Naive thymus-derived CD4-positive, alpha-beta T cell (primary cell): ENCODE results near the gene HSPA4. TPM values are rescaled to one million over a fixed set of nuclear protein-coding genes. Genes with fewer than 3 reads are reported as not detected.

Experiments used
- ATAC-seq: fragments of 150-1000 bp; cut with Tn5 transposase; 2 replicates; pipeline ENCODE4 v1.10.0; 2021; ENCODE audit warnings: mild to moderate bottlenecking, moderate library complexity
- CTCF ChIA-PET: fragments of 350-600 bp; sonication (Branson Sonifier 250); formaldehyde crosslinking; loops from one replicate; lab custom pipeline; 2021; ENCODE audit warnings: antibody characterized with exemption; lab: Charles Lee
- POLR2A ChIA-PET: fragments of 350-600 bp; sonication (Branson Sonifier 250); formaldehyde crosslinking; loops from one replicate; lab custom pipeline; 2021; ENCODE audit warnings: antibody characterized with exemption, inconsistent platforms; lab: Charles Lee
- DNase-seq, 9 donors: peaks; one replicate each; pipeline versions ENCODE4 v3.0.0 to v3.0.0-alpha.2; 2020 to 2022; ENCODE audit warnings: mixed read lengths in 1 of 9
- H3K27ac ChIP-seq: one replicate; pipeline ENCODE4 v1.7.0; 2013; ENCODE audit warnings: mild to moderate bottlenecking, low read depth, low read length, moderate library complexity
- H3K27me3 ChIP-seq, 2 donors: one replicate each; pipeline ENCODE4 v1.7.0; 2013; ENCODE audit warnings: low read length in 2 of 2, mild to moderate bottlenecking in 2 of 2, moderate library complexity in 2 of 2; ENCODE audit not compliant: control insufficient read depth in 2 of 2, insufficient read depth in 2 of 2
- H3K36me3 ChIP-seq, 3 experiments: 1 replicate in 2 of 3; 2 replicates in 1 of 3; pipeline ENCODE4 v1.7.0; 2013; ENCODE audit warnings: low read length in 3 of 3, mild to moderate bottlenecking in 3 of 3, moderate library complexity in 1 of 3; ENCODE audit not compliant: insufficient read depth in 3 of 3, control insufficient read depth in 2 of 3
- H3K4me1 ChIP-seq, 2 donors: one replicate each; pipeline ENCODE4 v1.7.0; 2013; ENCODE audit warnings: low read length in 2 of 2, mild to moderate bottlenecking in 2 of 2, moderate library complexity in 1 of 2; ENCODE audit not compliant: control insufficient read depth in 2 of 2, insufficient read depth in 2 of 2
- H3K4me3 ChIP-seq: 2 replicates; pipeline ENCODE4 v1.7.0; 2013; ENCODE audit warnings: mild to moderate bottlenecking, low read length
- H3K9me3 ChIP-seq, 3 experiments: 1 replicate in 2 of 3; 2 replicates in 1 of 3; pipeline ENCODE4 v1.7.0; 2013; ENCODE audit warnings: low read length in 3 of 3; ENCODE audit not compliant: control insufficient read depth in 2 of 3
- H3K27ac Mint-ChIP-seq, 9 donors: one replicate each; pipeline ENCODE4 v1.8.0; 2020 to 2022; ENCODE audit warnings: mixed read lengths in 9 of 9, mild to moderate bottlenecking in 8 of 9, moderate library complexity in 5 of 9, inconsistent platforms in 2 of 9
- H3K27me3 Mint-ChIP-seq, 5 donors: one replicate each; pipeline ENCODE4 v1.8.0; 2021 to 2022; ENCODE audit warnings: mixed read lengths in 5 of 5, mild to moderate bottlenecking in 1 of 5
- H3K36me3 Mint-ChIP-seq, 5 donors: one replicate each; pipeline ENCODE4 v1.8.0; 2020 to 2022; ENCODE audit warnings: mixed read lengths in 5 of 5, mild to moderate bottlenecking in 3 of 5, inconsistent platforms in 1 of 5
- H3K4me1 Mint-ChIP-seq, 7 donors: one replicate each; pipeline ENCODE4 v1.8.0; 2020 to 2022; ENCODE audit warnings: mixed read lengths in 7 of 7, mild to moderate bottlenecking in 3 of 7, inconsistent platforms in 1 of 7
- H3K4me3 Mint-ChIP-seq, 10 donors: one replicate each; pipeline ENCODE4 v1.8.0; 2020 to 2022; ENCODE audit warnings: mild to moderate bottlenecking in 10 of 10, mixed read lengths in 10 of 10, moderate library complexity in 6 of 10, inconsistent platforms in 2 of 10
- H3K9me3 Mint-ChIP-seq, 11 donors: one replicate each; pipeline ENCODE4 v1.8.0; 2020 to 2022; ENCODE audit warnings: mixed read lengths in 11 of 11, mild to moderate bottlenecking in 4 of 11, inconsistent platforms in 1 of 11, moderate library complexity in 1 of 11
- intact Hi-C, 2 donors: fragments of 100-400 bp; cut with micrococcal nuclease; formaldehyde crosslinking; loops; one replicate each; pipeline ENCODE4 v1.15.1; 2023
- polyA plus RNA-seq, 2 donors: library from polyadenylated mRNA; unstranded; fragments of 300-500 nt; fragmentation: Illumina TruSeq; gene quantifications; one replicate each; pipeline ENCODE4 v1.2.3, GENCODE V29; 2021
- total RNA-seq, 6 experiments: library from RNA in 5 of 6; stranded (reverse) in 5 of 6; gene quantifications; 1 replicate in 5 of 6; 2 replicates in 1 of 6; pipeline ENCODE4 v1.2.3 and lab custom pipeline; 2021 to 2026

The HSPA4 gene
- total and polyA plus RNA-seq, 7 experiments from 2014 or later = 37.7 to 103 (median 42.4) TPM

DNA sequence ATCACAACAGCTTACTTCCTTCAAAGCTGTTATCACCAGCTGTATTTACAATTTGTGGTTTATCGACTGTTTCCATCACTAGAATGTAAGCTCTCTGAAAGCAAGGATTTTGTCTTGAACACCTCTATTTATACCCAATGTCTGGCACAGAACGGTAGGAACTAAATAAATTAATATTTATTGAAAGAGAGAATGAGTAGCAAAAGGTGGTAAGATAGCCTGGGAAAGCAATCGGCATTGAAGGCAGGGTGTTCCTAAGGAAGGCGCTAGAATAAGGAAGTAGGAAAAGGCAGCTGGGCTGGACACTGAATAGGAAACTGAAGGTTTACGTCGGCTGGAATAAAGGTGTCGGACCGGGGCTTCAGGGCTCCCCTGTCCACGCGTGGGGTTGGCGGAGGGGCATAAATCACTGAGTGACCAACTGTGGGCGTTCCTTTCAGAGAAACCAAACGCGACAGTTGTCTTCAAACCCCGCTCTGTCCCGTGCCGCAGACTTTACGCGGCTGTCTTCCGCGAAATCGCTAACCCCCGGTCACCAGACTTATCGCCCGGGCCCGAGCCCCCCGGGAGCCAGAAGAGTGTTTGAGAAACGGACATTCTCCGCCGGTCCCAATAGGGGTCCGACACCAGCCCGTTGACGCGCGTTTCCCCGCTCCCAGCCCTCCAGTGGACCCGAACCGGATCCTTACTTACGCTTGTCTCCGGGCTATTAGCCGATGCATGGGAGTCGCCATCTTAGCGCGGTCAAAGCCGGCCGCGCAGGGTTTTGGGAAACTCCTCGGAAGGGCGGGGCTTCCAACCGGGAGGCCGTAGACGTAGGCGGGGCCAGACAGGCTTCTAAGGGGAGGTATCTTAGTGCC is 25.8 kb upstream of the HSPA4 start, which contains the start of gene ZCCHC10:
Gene ZCCHC10, minus strand, starts transcription at position 746 of the 860 bp plus-strand sequence. Its CDS starts 12 bp downstream, at position 734.
- H3K27ac ChIP-seq = peak within 1 kb of the TSS; percentile 96
- Mint-ChIP-seq H3K27ac (peak within 1 kb of the TSS; percentile 85 to 98 (median 94)), H3K9me3 (no peaks in the 10 kb centered on the region), H3K4me3 (peak within 1 kb of the TSS; percentile 92 to 98 (median 94)), H3K36me3 (peaks cover 0 to 10% (median 7%) of the 10 kb centered on the region in 5 donors), H3K27me3 (peaks cover 0 to 8% (median 0%) of the 10 kb centered on the region in 5 donors), H3K4me1 (peaks cover 14 to 37% (median 26%) of the 10 kb centered on the region in 7 donors)
- H3K4me3 ChIP-seq = peak within 1 kb of the TSS; percentile 99
- CTCF ChIA-PET = no interaction called here
- peak; percentile 100 for ATAC-seq
- H3K36me3 ChIP-seq = peaks cover 0 to 6% (median 0%) of the 10 kb centered on the region in 3 experiments
- DNase-seq = peak; percentile 75 to 90 (median 84)
- H3K4me1 ChIP-seq = peaks cover 4% of the 10 kb centered on the region in 2 donors
- intact Hi-C loops = loop anchor here (1.0 to 10.0 kb wide), 6 partner anchors 25 to 943 kb away; partner anchors contain the start of genes AFF4 (in 2 of the 2), GDF9 (in 2 of the 2), SLC22A4 (in 2 of the 2) and UQCRQ (in 2 of the 2)
- POLR2A ChIA-PET = interaction anchor here (0.6 to 2.8 kb wide), 5 partner anchors 25 to 674 kb away, joined by 3 to 16 read pairs (median 15); partner anchors contain the start of genes AFF4 and HSPA4
- H3K9me3 ChIP-seq = no peaks in the 10 kb centered on the region
- no peaks in the 10 kb centered on the region for H3K27me3 ChIP-seq

- intact Hi-C loops = loop anchor here (1.0 to 10.0 kb wide), 6 partner anchors 25 to 942 kb away; partner anchors contain the start of genes AFF4 (in 2 of the 2), GDF9 (in 2 of the 2), SLC22A4 (in 2 of the 2) and UQCRQ (in 2 of the 2)
- Histone ChIP-seq H3K36me3 (peaks cover 0 to 6% (median 0%) of the 10 kb centered on the region in 3 experiments), H3K9me3 (no peaks in the 10 kb centered on the region), H3K27me3 (no peaks in the 10 kb centered on the region), H3K4me1 (peaks cover 4% of the 10 kb centered on the region in 2 donors), H3K4me3 (peak overlapping the region; percentile 99), H3K27ac (peak overlapping the region; percentile 96)
- H3K36me3 Mint-ChIP-seq = peaks cover 0 to 10% (median 7%) of the 10 kb centered on the region in 5 donors
- ATAC-seq (no peak), DNase-seq (peak in 1 of 9 donors; percentile 7)
- H3K4me3 Mint-ChIP-seq = peak overlapping the region; percentile 92 to 98 (median 94)
- POLR2A ChIA-PET = interaction anchor here (1.5 kb wide), 1 partner anchor 25 kb away, joined by 15 read pairs; the partner anchor contains the start of gene HSPA4
- no peaks in the 10 kb centered on the region for H3K9me3 Mint-ChIP-seq
- H3K27ac Mint-ChIP-seq = peak overlapping the region; percentile 69 to 97 (median 89)
- H3K4me1 Mint-ChIP-seq = peaks cover 14 to 37% (median 26%) of the 10 kb centered on the region in 7 donors
- CTCF ChIA-PET = no interaction called here
- peaks cover 0 to 8% (median 0%) of the 10 kb centered on the region in 5 donors for H3K27me3 Mint-ChIP-seq
Measured at GRCh38 chr5:133026664-133027153, 25.1 kb upstream of the HSPA4 start.

DNA sequence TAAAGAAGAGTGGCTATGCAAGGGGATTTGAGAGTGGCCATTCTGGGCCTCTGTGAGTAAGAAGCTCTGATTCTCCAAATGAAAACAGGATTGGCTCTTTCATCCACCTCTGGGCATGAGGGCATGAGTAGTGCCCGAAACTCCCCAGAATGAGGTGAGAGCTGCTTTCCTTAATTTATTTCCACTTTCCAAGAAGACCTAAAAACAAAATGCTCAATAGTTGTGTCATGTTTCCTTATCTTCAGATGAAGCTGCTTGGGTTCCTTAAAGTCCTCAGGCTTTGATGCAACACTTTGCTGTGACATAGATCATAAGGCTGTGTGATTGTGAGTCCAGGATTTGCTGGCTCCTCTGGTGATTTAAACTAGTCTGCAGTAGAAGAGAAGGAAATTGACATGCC is 22.4 kb upstream of the HSPA4 start:
- Histone ChIP-seq H3K4me3 (no peak overlapping the region), H3K36me3 (peaks cover 0 to 6% (median 0%) of the 10 kb centered on the region in 3 experiments), H3K27me3 (no peaks in the 10 kb centered on the region), H3K9me3 (no peaks in the 10 kb centered on the region), H3K27ac (no peak overlapping the region), H3K4me1 (peaks cover 4% of the 10 kb centered on the region in 2 donors)
- Mint-ChIP-seq H3K4me3 (no peak overlapping the region), H3K9me3 (no peaks in the 10 kb centered on the region), H3K4me1 (peaks cover 8 to 26% (median 19%) of the 10 kb centered on the region in 7 donors), H3K27me3 (peaks cover 0 to 15% (median 0%) of the 10 kb centered on the region in 5 donors), H3K36me3 (peaks cover 0 to 4% (median 0%) of the 10 kb centered on the region in 5 donors), H3K27ac (no peak overlapping the region)
- intact Hi-C loops = loop anchor here (5.0 to 10.0 kb wide), 2 partner anchors 735 to 737 kb away; partner anchors contain the start of gene SLC22A4 (in 2 of the 2)
- no peak for ATAC-seq
- POLR2A ChIA-PET = interaction anchor here (1.6 kb wide), 1 partner anchor 65 kb away, joined by 4 read pairs; the partner anchor contains the start of gene AFF4
- no peak for DNase-seq
- CTCF ChIA-PET = no interaction called here

DNA sequence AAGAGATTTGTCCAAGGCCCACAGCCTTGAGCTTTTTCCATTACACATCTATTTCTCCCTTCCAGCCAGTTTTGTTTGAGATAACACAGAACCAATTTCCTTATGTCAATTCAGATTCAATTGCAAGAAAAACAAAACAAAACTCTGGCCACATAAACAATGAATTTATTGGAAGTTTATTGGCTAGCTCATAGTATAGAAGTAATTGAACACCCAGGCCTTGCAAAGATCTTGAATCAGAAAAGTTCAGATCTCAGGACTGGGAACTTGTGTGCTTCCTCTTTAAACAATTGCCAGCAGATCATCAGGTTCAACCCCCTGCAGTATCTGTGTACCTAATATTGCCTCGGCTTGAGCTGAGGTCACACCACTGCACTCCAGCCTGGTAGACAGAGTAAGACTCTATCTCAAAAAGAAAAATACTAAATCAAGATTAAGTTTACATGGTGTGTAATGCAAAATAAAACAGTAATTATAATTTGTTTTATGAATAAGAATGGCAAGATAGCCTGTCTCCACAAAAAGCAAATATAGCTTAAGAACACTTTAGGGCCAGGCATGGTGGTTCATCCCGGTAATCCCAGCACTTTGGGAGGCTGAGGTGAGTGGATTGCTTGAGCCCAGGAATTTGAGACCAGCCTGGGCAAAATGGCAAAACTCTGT is 21.3 kb upstream of the HSPA4 start:
- no peak for ATAC-seq
- Histone ChIP-seq H3K36me3 (peaks cover 0 to 6% (median 0%) of the 10 kb centered on the region in 3 experiments), H3K27ac (no peak overlapping the region), H3K4me3 (no peak overlapping the region), H3K9me3 (no peaks in the 10 kb centered on the region), H3K4me1 (peaks cover 3% of the 10 kb centered on the region in 2 donors), H3K27me3 (no peaks in the 10 kb centered on the region)
- ChIA-PET CTCF (no interaction called here), POLR2A (interaction anchor here (0.6 to 1.6 kb wide), 4 partner anchors 13 to 68 kb away, joined by 3 to 5 read pairs (median 4); partner anchors contain the start of genes AFF4 and HSPA4)
- Mint-ChIP-seq H3K9me3 (no peaks in the 10 kb centered on the region), H3K4me3 (no peak overlapping the region), H3K27me3 (peaks cover 0 to 21% (median 3%) of the 10 kb centered on the region in 5 donors), H3K27ac (no peak overlapping the region), H3K36me3 (peaks cover 0 to 3% (median 0%) of the 10 kb centered on the region in 5 donors), H3K4me1 (peaks cover 4 to 15% (median 12%) of the 10 kb centered on the region in 7 donors)
- DNase-seq = no peak
- intact Hi-C loops = no loop called here

DNA sequence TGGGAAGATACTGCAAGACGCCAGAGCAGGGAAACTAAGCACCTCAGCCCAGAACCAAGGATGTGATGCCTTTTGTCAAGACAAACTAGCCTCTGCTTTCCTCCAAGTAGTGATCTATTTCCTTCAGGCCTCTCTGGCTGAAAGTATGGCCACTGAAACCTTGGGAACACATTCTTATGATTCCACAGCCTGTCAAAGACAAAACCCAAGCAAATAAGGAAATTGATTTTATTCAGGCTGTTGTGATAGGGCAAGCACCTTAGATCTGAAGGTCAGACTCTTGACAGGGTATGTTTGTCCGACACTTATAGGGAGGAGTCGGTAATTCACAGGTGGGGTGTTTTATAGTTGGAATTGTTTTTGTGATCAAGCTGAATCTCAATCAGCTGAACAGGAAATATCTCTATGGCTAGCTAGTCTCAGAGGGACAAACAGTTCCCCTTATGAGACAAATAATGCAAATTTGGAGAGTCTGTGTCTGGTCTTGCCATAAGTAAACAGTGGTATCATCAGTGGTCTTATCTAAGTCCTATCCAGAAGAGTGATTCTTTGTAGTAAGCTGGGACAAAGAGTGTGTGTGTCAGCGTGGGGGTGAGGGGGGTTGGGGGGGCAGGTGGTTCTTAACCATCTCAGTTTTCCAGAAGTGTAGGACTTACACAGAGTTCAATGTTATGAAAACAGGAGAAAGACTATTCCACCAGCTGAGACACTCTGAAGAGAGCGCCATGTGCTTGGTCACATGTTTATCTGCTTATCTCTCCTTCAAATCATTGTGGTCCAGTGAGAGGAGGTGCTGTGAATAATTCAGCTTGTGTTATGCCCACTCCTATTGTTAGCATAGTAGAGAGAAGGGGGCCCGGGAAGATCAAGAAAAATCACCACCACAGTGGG is 18.7 kb upstream of the HSPA4 start:
- ChIA-PET CTCF (no interaction called here), POLR2A (interaction anchor here (2.0 kb wide), 1 partner anchor 19 kb away, joined by 5 read pairs; the partner anchor contains the start of gene HSPA4)
- H3K36me3 ChIP-seq = no peaks in the 10 kb centered on the region
- H3K36me3 Mint-ChIP-seq = no peaks in the 10 kb centered on the region
- H3K4me1 Mint-ChIP-seq = peaks cover 0 to 5% (median 0%) of the 10 kb centered on the region in 7 donors
- no peak overlapping the region for H3K4me3 Mint-ChIP-seq
- H3K9me3 ChIP-seq = no peaks in the 10 kb centered on the region
- no peak overlapping the region for H3K27ac ChIP-seq
- H3K4me1 ChIP-seq = no peaks in the 10 kb centered on the region
- no peaks in the 10 kb centered on the region for H3K27me3 ChIP-seq
- peaks cover 0 to 23% (median 7%) of the 10 kb centered on the region in 5 donors for H3K27me3 Mint-ChIP-seq
- peak; percentile 51 for ATAC-seq
- no peaks in the 10 kb centered on the region for H3K9me3 Mint-ChIP-seq
- intact Hi-C loops = no loop called here
- no peak overlapping the region for H3K27ac Mint-ChIP-seq
- H3K4me3 ChIP-seq = no peak overlapping the region
- DNase-seq = no peak
